Activated CD4-positive, alpha-beta memory T cell treated with anti-CD3 and anti-CD28 coated beads for 36 hours (primary cell): ENCODE measurements around the gene GPS1. TPM values are rescaled to one million over a fixed set of nuclear protein-coding genes. Genes with fewer than 3 reads are reported as not detected.

ENCODE experiments used
- CTCF ChIA-PET: fragments of 350-600 bp; sonication (Branson Sonifier 250); formaldehyde crosslinking; loops from one replicate; lab custom pipeline; 2021; ENCODE audit warnings: antibody characterized with exemption, inconsistent platforms; lab: Charles Lee
- POLR2A ChIA-PET: fragments of 350-600 bp; sonication (Branson Sonifier 250); formaldehyde crosslinking; loops from one replicate; lab custom pipeline; 2021; ENCODE audit warnings: antibody characterized with exemption; lab: Charles Lee
- DNase-seq: peaks from one replicate; pipeline ENCODE4 v3.0.0-alpha.2; 2020
- H3K27ac Mint-ChIP-seq: one replicate; pipeline ENCODE4 v1.8.0; 2021; ENCODE audit warnings: mixed read lengths
- H3K27me3 Mint-ChIP-seq: one replicate; pipeline ENCODE4 v1.8.0; 2021; ENCODE audit warnings: mixed read lengths
- H3K36me3 Mint-ChIP-seq: one replicate; pipeline ENCODE4 v1.8.0; 2021; ENCODE audit warnings: mixed read lengths
- H3K4me1 Mint-ChIP-seq: one replicate; pipeline ENCODE4 v1.8.0; 2021; ENCODE audit warnings: low read depth, mixed read lengths
- H3K4me3 Mint-ChIP-seq: one replicate; pipeline ENCODE4 v1.8.0; 2021; ENCODE audit warnings: mild to moderate bottlenecking, mixed read lengths
- H3K9me3 Mint-ChIP-seq: one replicate; pipeline ENCODE4 v1.8.0; 2021; ENCODE audit warnings: mixed read lengths
- intact Hi-C: fragments of 100-400 bp; cut with micrococcal nuclease; formaldehyde crosslinking; loops from one replicate; pipeline ENCODE4 v1.15.1; 2023
- total RNA-seq, 2 experiments: library from RNA; stranded (reverse); gene quantifications; one replicate each; pipeline ENCODE4 v1.2.3, GENCODE V29; 2021

GPS1 gene
- total RNA-seq, 2 experiments from 2014 or later: 86.8 to 89.1 TPM

DNA sequence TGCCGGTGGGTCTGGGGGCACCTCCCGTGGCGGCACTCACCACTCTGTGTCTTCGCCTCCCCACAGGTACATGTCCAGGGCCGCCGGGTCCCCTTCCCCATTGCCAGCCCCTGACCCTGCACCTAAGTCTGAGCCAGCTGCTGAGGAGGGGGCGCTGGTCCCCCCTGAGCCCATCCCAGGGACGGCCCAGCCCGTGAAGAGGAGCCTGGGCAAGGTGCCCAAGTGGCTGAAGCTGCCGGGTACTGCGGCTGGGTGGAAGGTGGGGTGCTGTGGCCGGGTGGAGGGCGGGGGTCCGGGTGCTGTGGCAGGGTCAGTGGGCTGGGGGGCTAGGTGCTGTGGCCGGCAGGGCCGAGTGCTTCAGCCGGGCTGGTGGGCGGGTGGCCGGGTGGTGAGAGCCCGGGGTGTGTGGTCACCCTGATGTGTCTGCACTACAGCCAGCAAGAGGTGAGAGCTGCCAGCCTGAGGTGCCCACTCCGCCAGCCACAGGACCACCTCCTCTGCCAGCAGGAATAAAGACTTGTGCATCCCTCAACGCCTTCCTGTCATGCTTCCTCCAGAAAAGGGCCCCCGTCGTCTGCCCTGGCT is 34.7 kb upstream of the GPS1 start:
- DNase-seq: no peak
- intact Hi-C loops: no loop called here
- Mint-ChIP-seq H3K4me1 (peaks cover 15% of the 10 kb centered on the region), H3K4me3 (no peak overlapping the region), H3K27ac (no peak overlapping the region), H3K27me3 (no peaks in the 10 kb centered on the region), H3K36me3 (no peaks in the 10 kb centered on the region), H3K9me3 (no peaks in the 10 kb centered on the region)
- CTCF ChIA-PET: no interaction called here
- POLR2A ChIA-PET: interaction anchor here (0.6 kb wide), 1 partner anchor 162 kb away, joined by 3 read pairs; no protein-coding TSS in a partner anchor

DNA sequence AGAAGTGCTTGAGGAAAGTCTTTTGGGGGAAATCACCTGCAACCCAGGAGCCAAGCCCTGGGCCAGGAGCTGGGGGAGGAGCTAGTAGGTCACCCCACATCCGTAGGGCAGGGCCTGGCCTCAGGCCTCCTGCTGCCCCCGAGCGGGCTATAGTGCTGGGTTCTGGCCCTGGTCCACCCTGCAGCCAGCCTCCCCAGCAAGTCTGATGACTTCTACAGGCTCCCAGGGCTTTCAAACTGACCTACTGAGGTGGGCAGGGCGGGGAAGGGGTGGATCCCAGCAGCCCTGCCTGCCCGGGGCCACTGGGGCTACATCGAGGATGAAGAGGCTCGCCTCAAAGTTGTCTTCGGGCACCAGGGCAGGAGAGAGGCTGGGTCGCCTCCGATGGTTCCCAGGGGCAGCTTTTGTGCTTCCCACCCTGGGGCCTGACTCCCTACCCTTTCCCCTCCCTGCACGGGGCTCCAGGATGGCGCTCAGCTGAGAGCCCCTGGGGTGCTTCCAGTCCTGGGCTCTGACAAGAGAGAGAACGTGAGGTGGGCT is 34.0 kb upstream of the GPS1 start:
- ChIA-PET POLR2A (interaction anchor here (0.6 kb wide), 1 partner anchor 162 kb away, joined by 3 read pairs; no protein-coding TSS in a partner anchor), CTCF (interaction anchor here (0.6 kb wide), 1 partner anchor 84 kb away, joined by 3 read pairs; no protein-coding TSS in a partner anchor)
- H3K4me3 Mint-ChIP-seq: no peak overlapping the region
- H3K4me1 Mint-ChIP-seq: peaks cover 16% of the 10 kb centered on the region
- no peaks in the 10 kb centered on the region for H3K27me3 Mint-ChIP-seq
- H3K9me3 Mint-ChIP-seq: no peaks in the 10 kb centered on the region
- no peak overlapping the region for H3K27ac Mint-ChIP-seq
- intact Hi-C loops: no loop called here
- no peak for DNase-seq
- H3K36me3 Mint-ChIP-seq: no peaks in the 10 kb centered on the region

DNA sequence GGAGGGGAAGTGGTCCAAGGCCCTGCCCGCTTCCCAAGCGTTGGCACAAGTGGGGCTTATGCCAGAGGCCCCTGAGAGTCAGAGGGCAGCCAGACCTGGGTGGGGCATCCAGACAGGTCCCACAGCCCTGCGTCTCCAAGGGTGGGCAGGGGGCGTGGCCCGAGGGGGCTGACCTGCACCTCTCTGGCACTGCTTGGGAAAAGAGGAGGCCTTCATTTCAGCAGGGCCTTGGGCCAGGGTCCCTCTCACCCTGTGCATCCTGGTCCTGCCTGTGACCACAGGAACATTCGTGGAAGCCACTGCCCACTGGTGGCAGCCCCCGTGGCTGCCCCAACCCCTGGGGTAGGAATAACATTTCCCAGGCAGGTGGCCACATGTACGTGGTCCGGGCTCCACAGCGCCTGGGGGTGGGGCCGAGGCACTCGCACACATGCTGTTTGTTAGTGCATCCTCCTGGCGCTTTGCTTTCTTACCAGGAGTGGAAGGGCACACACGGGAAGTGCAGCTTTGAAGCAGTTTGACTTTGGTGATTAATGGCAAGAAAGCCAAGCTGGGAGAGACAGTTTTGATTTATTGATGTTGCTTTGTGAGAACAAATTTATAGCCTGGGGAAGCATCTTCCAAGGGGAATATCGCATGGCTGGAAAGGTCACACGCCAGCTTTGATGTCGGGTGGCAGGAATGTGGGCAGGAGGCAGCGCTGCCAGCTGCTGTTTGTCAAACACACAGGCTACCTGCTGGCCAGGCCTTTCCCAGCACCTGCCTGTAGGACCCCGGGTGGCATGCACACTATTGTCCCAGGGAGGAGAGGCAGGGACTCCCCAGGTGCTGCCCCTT is 33.3 kb upstream of the GPS1 start:
- H3K27me3 Mint-ChIP-seq: no peaks in the 10 kb centered on the region
- POLR2A ChIA-PET: interaction anchor here (0.6 kb wide), 1 partner anchor 162 kb away, joined by 3 read pairs; no protein-coding TSS in a partner anchor
- H3K4me1 Mint-ChIP-seq: peaks cover 16% of the 10 kb centered on the region
- intact Hi-C loops: no loop called here
- no peaks in the 10 kb centered on the region for H3K36me3 Mint-ChIP-seq
- no peaks in the 10 kb centered on the region for H3K9me3 Mint-ChIP-seq
- no peak overlapping the region for H3K4me3 Mint-ChIP-seq
- CTCF ChIA-PET: interaction anchor here (0.6 to 6.4 kb wide), 5 partner anchors 12 to 84 kb away, joined by 3 to 174 read pairs (median 3); partner anchors contain the start of genes DCXR, NOTUM and RAC3
- no peak for DNase-seq
- no peak overlapping the region for H3K27ac Mint-ChIP-seq

DNA sequence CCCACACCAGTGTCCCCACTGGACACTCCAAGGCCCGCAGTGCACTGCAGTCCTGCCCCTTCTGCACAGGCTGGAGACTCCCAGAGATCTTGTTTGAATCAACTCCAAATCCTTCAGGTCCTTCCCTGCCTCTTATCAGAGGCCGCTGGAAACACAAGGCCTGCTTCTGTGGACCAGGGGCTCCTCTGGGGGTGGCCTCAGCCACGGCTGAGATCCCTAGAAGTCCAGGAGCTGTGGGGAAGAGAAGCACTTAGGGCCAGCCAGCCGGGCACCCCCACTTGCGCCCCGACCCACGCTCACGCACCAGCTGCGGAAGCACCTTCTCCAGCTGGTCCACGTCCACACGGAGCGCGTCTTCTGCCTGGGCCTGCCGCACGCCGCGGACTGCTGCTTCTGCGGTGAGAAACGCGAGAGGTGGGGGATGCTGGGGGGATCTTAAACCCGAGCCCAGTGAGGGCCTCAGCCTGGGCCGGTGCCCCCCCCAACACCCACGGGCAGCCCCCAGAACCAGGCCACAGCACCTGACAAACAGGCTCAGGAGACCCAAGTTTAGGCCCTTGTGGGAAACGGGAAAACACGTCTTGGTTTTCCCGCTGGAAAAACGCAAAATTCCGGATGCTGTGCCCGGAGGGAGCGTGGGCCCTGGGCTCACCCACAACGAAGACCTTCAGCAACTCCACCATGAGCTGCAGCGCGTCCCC is 32.6 kb upstream of the GPS1 start:
- Mint-ChIP-seq H3K27ac (no peak overlapping the region), H3K9me3 (no peaks in the 10 kb centered on the region), H3K4me1 (peaks cover 21% of the 10 kb centered on the region), H3K4me3 (no peak overlapping the region), H3K36me3 (no peaks in the 10 kb centered on the region), H3K27me3 (no peaks in the 10 kb centered on the region)
- intact Hi-C loops: no loop called here
- no peak for DNase-seq
- ChIA-PET POLR2A (interaction anchor here (1.0 to 1.5 kb wide), 2 partner anchors 40 to 59 kb away, joined by 3 to 7 read pairs; partner anchors contain the start of gene NOTUM), CTCF (interaction anchor here (0.6 to 6.4 kb wide), 19 partner anchors 11 to 135 kb away, joined by 3 to 174 read pairs (median 4); partner anchors contain the start of genes ASPSCR1, DCXR, MAFG and NOTUM)

DNA sequence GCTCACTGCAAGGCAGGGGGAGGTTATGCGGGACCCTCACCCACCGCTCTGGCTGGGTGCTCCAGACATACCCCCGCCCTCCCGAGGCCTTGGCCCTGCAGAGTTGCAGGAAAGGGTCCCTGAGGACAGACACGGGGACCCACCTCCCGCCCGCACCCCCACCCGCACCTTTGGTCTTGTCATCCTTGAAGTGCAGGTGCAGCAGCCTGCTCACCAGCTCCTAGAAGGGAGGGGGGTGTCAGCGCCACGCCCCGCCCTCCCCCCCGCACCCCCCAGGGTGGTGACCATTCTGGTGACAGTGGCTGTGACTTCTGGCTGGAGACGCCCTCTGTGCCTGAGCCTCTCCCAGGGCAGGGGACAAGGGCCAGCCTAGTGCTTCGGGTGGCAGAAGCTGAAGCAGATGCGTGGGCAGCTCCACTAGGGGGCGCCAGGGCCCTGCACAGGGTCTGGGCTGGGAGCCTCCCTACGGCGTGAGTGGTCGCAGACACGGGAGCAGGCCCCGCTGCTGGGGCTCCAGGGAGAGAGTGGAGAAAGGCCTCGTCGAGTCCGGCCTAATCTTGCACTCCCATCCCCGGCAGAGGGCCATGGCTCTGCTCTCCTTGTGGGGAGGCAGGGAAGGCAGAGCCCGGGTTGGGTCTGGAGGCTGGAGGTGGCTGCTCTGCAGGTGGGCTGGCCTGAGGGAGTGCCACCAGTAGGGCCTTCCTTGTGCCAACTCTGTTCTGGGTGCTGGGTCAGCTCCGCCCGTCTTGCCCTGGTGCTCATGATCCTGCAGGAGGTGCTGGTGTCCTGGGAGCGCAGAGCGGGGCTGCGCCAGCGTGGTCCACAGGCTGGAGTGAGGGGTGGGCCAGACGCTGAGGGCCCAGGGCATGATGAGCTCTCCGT is 31.8 kb upstream of the GPS1 start:
- ChIA-PET POLR2A (interaction anchor here (1.0 to 1.5 kb wide), 2 partner anchors 41 to 60 kb away, joined by 3 to 7 read pairs; partner anchors contain the start of gene NOTUM), CTCF (interaction anchor here (0.6 to 6.4 kb wide), 21 partner anchors 11 to 134 kb away, joined by 3 to 174 read pairs (median 4); partner anchors contain the start of genes ASPSCR1, DCXR, MAFG and NOTUM)
- no peaks in the 10 kb centered on the region for H3K9me3 Mint-ChIP-seq
- intact Hi-C loops: no loop called here
- DNase-seq: peak; percentile 77
- no peak overlapping the region for H3K4me3 Mint-ChIP-seq
- no peaks in the 10 kb centered on the region for H3K27me3 Mint-ChIP-seq
- no peak overlapping the region for H3K27ac Mint-ChIP-seq
- no peaks in the 10 kb centered on the region for H3K36me3 Mint-ChIP-seq
- H3K4me1 Mint-ChIP-seq: peaks cover 24% of the 10 kb centered on the region

DNA sequence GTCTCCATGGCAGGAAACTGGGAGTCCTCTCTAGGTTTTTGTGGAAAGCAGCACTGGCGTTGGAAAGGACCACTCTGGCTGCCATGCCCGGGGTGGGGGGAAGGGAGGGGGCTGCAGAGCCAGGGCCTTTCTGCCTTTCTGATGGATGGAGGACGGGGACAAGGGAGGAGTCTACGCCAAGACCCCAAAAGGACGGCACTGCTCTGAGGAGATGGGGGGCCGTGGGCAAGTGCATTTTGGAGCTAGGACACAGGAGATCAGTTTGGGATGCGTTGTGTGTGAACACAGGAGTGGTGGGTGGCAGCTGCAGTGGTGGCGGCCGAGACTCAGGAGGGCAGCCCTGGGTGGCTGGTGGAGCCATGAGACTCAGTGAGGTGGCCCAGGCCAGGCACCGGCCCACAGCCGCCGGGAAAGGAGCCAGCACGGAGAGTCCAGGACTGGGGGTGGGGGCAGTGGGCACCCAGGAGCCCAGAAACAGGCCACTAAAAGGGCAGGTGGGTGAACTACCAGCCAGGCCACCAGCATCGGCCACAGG is 31.1 kb upstream of the GPS1 start:
- peak overlapping the region; percentile 26 for H3K4me3 Mint-ChIP-seq
- H3K9me3 Mint-ChIP-seq: no peaks in the 10 kb centered on the region
- no peaks in the 10 kb centered on the region for H3K36me3 Mint-ChIP-seq
- ChIA-PET POLR2A (interaction anchor here (0.9 to 2.3 kb wide), 6 partner anchors 17 to 61 kb away, joined by 3 to 8 read pairs (median 7); partner anchors contain the start of genes ASPSCR1, DCXR and NOTUM), CTCF (interaction anchor here (0.6 to 6.4 kb wide), 21 partner anchors 10 to 285 kb away, joined by 3 to 174 read pairs (median 4); partner anchors contain the start of genes ASPSCR1, MAFG, NOTUM and RAC3)
- H3K27me3 Mint-ChIP-seq: no peaks in the 10 kb centered on the region
- peaks cover 24% of the 10 kb centered on the region for H3K4me1 Mint-ChIP-seq
- DNase-seq: no peak
- no peak overlapping the region for H3K27ac Mint-ChIP-seq
- intact Hi-C loops: no loop called here

DNA sequence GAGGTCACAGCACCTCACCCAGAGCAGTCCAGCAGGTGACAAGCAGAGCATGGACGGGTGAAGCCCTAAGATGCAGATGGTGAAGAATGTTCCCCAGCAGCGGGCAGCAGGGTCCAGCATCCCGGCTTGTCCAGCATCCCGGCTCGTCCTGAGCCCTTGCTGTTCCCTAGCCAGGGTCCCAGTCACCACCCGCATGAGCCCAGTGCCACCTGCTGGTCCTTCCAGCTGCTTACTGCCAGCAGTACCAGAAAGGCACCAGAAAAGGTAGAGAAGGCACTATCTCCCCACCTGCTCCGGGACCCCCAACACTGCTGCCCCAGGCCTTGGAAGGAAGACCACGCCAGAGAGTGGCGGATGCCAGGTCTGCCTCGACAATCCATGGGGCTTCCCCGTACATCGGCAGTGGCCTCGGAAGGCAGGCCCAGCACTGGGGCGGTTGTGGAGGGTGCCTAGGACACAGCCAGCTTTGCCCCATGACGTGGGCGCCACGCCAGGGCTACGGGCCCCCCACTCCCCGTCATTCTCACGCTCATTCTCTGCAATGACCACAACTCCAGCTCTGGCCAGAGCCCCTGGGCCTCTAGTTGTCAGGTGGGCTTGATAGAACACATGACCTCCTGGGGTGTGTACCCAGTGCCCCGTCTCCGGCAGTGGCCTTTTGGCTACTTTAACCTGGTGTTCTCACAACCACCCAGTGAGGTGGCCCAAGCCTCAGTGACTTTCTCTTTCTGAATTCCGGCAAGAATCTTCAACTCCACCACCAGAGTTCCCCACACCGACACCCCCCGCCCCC is 30.4 kb upstream of the GPS1 start:
- H3K36me3 Mint-ChIP-seq: no peaks in the 10 kb centered on the region
- DNase-seq: peak; percentile 76
- H3K4me1 Mint-ChIP-seq: peaks cover 24% of the 10 kb centered on the region
- H3K27ac Mint-ChIP-seq: peak overlapping the region; percentile 58
- ChIA-PET POLR2A (interaction anchor here (0.9 to 2.3 kb wide), 6 partner anchors 16 to 151 kb away, joined by 3 to 8 read pairs (median 5); partner anchors contain the start of genes ASPSCR1 and DCXR), CTCF (interaction anchor here (0.6 to 6.4 kb wide), 20 partner anchors 9 to 286 kb away, joined by 3 to 174 read pairs (median 4); partner anchors contain the start of genes ASPSCR1, DCXR, MAFG and NOTUM)
- H3K4me3 Mint-ChIP-seq: peak overlapping the region; percentile 84
- intact Hi-C loops: no loop called here
- no peaks in the 10 kb centered on the region for H3K27me3 Mint-ChIP-seq
- no peaks in the 10 kb centered on the region for H3K9me3 Mint-ChIP-seq

DNA sequence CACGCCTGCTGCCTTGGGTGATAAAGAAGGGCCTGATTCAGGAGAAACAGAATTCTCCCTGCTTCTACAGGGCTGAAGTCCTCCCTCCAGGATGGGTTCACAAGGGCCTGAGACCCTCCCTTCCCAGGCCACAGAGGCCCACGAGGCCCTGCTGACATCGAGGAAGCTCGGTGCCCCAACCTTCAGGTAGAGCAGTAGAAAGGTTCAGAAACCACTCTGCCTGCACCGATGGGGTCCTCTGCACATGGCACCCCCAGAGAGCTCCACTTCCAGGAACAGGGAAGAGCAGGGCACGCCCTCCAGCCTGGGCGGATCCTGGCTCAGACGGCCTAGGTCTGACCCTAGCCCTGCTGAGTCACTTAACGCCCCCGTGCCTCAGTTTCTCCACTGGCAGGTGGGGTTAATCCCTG is 29.8 kb upstream of the GPS1 start:
- Mint-ChIP-seq H3K4me3 (peak overlapping the region; percentile 84), H3K36me3 (no peaks in the 10 kb centered on the region), H3K27me3 (no peaks in the 10 kb centered on the region), H3K27ac (peak overlapping the region; percentile 66), H3K9me3 (no peaks in the 10 kb centered on the region), H3K4me1 (peaks cover 24% of the 10 kb centered on the region)
- intact Hi-C loops: loop anchor here (2.0 kb wide), 2 partner anchors 15 to 161 kb away; partner anchors contain the start of genes DCXR and P4HB
- ChIA-PET CTCF (interaction anchor here (0.7 to 6.4 kb wide), 15 partner anchors 9 to 286 kb away, joined by 3 to 174 read pairs (median 5); partner anchors contain the start of genes ASPSCR1, DCXR, FASN and MAFG), POLR2A (interaction anchor here (1.0 to 2.3 kb wide), 6 partner anchors 16 to 152 kb away, joined by 3 to 8 read pairs (median 5); partner anchors contain the start of genes ASPSCR1 and DCXR)
- DNase-seq: no peak

DNA sequence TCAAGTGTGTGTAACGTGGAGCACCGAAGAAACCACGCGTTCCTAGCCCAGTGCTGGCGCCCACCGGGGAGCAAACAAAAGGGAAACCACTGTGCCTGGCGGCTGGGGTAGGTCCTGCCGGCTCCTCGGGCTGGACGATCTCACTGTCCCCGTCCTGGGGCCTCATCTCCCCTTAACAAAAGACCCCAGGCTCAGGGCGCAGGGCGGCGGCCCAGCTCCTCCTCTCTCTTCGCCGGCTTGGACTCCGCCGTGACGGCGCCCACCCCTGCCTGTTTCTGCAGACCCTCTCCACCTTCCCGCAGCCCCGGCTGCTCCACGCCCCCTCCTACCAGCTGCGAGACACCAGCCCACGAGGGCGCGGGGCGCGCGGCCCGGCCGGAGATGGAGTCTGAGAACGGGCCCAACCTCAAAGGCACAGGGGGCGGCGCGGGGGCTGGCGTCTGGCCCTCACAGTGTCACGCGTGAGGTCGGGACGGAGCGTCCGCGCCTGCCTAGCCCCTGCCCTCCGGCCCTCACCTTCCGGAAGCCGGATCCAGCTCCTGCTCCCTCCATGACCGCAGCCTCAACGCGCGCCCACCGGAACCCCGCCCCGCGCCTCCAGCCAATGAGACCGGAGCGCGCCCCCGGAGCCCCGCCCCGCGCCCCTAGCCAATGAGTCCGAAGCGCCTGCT is 29.3 kb upstream of the GPS1 start, which contains the start of gene CENPX:
CENPX (minus strand) TSS at position 569 of the 671 bp plus-strand sequence; CDS start at position 552, 17 bp downstream.
- CTCF ChIA-PET: interaction anchor here (0.9 to 6.4 kb wide), 13 partner anchors 8 to 288 kb away, joined by 3 to 174 read pairs (median 6); partner anchors contain the start of genes ASPSCR1, DCXR, FASN and MAFG
- Mint-ChIP-seq H3K27me3 (no peaks in the 10 kb centered on the region), H3K4me1 (peaks cover 24% of the 10 kb centered on the region), H3K36me3 (no peaks in the 10 kb centered on the region), H3K27ac (peak within 1 kb of the TSS; percentile 66), H3K9me3 (no peaks in the 10 kb centered on the region), H3K4me3 (peak within 1 kb of the TSS; percentile 84)
- intact Hi-C loops: loop anchor here (2.0 kb wide), 2 partner anchors 14 to 162 kb away; partner anchors contain the start of genes DCXR and P4HB
- POLR2A ChIA-PET: interaction anchor here (0.8 to 2.3 kb wide), 7 partner anchors 15 to 152 kb away, joined by 3 to 8 read pairs (median 5); partner anchors contain the start of genes ASPSCR1 and DCXR
- no peak for DNase-seq
